Measurements from ENCODE around the gene NETO2.
"Not testable (repeated sequence)": the region's sequence is repeated elsewhere in the genome, so short reads cannot be mapped to it uniquely, and the experiment has no call there.

The NETO2 gene

DNA sequence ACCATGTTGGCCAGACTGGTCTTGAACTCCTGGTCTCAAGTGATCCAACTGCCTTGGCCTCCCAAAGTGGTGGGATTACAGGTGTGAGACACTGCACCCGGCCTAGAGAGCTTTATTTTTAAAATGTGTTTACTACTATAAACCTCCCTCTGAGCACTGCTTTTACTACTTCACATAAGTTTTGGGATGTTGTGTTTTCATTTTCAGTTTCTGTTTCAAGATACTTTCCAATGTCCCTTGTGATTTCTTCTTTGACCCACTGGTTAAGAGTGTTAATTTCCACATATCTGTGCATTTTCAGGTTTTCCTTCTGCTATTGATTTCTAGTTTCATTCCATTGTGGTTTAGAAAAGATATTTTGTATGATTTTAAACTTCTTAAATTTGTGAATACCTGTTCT, 74.4 kb downstream of the NETO2 start:
- Histone ChIP-seq H3K4me3 (no peak overlapping the region), H3K27ac (no peak overlapping the region)

DNA sequence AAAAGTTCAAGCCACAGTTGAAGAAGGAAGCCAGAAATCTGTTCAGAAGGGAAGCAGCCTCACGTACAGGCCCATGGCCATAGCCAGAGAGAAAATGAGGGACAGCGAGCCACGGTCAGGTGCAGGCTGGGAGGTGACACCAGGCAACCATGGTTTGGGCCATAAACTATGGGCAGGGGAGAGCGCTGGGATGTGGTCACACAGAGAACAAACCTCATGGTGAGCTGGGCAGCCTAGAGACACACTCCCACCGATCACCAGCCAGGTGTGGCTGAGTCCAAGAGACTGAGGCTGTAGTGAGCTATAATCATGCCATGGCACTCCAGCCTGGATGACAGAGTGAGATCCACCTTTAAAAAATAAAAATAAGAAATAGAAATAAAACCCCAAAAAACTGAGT, 76.5 kb downstream of the NETO2 start:
- Histone ChIP-seq H3K4me3 (no peak overlapping the region), H3K27ac (no peak overlapping the region)

DNA sequence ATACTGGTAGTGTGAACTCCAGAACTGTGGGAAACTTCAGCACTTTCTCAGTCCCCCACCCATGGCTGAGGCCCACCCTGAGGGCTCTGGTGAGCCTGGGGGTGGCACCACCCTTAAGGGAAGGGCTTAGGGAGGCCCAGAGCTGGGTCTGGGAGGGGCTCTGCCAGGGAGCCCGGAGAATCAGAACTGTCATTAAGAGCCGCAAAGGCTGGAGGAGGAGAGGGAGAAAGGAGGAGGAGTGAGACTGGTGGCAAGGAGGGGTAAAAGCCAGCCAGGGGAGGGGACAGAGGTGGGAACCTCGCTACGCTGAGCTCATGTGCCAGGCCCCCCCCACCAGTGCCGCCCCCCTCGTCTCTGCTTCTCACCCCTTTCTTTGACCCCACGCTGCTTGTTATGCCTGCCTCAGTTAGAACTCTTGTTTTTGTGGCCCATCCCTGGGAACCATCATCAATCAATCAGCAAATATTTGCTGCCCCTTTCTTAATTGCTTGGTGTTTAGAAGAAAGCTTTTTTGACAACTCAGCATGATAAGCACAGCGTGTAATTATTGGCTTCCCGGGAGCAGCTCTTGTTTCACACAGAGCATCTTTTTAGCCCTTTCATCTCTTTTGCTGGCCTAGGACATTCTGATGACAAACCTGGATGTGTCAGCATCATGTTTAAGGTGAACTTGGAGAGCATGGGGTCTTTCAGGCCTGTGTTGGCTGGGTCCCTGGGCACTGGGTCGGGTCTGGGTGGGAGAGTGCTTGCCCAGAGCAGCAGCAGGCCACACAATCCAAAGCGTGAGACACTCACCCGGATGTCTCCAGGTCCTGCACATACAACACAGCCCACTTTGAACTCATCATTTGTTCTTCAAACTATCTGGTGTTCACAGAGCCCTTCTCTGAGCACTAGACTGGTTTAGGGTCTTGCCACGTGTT, 77.7 kb downstream of the NETO2 start:
- H3K4me3 ChIP-seq = no peak overlapping the region
- H3K27ac ChIP-seq = no peak overlapping the region

DNA sequence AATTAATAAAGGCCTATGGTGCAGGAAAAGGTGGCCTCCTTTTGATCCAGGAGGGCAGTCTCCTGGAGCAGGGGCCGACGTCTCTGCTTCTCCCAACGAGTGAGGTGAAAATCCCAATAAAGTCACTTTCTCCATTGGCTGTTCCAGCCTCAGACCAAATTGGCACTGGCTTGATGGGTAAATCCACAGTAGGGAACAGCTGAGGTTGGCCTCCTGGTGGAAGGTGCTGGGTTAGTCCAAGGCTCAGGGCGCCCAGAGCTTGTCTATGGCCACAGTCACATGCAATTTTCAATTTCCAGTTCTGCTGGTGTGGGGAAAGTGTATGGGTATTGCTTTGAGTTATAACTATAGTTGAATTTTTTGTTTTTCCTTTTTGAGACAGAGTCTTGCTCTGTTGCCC, 79.0 kb downstream of the NETO2 start:
- Histone ChIP-seq H3K4me3 (no peak overlapping the region), H3K27ac (no peak overlapping the region)

DNA sequence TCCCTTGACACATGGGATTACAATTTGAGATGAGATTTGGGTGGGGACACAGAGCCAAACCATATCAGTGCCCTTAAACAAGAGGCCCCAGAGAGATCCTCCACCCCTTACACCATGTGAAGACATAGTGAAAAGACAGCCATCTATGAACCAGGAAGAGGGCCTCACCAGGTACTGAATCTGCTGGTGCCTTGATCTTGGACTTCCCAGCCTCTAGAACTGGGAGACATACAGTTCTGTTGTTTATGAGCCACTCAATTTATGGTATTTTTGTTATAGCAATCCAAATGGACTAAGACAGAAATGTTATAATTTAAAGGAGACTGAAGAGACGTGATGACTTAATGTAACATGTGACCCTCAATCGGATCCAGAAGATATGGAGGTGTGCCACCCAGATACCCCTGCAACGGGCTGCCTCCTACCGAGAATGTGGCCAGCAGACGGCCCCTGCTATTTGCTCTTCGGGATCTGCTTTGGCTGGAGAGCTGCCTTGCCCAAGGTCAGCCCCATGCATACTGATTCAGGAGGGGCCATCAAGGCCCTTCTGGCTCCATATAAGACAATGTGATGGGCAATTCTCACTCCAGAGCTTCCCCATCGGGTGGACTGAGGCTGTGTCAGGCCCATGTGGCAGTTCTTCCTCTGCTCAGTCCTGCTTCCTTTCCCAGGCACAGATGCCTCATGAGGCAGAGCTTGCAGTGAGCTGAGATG, 80.6 kb downstream of the NETO2 start:
- H3K27ac ChIP-seq = no peak overlapping the region
- H3K4me3 ChIP-seq = no peak overlapping the region

DNA sequence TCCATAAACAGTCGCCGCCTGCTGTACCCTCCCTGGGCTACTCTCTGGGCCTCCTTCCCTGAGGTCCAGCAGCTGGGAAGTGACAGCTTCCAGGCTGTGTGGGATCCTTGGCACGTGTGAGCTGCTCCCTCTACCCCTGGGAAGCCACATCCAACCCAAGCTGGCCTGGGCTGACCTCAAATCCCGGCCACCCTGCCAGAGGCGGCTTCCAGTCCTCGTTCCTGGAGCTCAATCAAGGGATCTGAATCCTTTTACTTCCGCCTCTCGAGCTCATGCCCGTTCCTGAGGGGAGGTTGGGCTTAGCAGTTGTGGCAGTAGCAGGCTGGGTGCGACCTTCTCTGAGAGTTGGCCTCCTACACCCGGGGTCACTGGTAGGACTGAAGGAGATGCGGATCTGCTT, 82.5 kb downstream of the NETO2 start:
- Histone ChIP-seq H3K4me3 (no peak overlapping the region), H3K27ac (no peak overlapping the region)

DNA sequence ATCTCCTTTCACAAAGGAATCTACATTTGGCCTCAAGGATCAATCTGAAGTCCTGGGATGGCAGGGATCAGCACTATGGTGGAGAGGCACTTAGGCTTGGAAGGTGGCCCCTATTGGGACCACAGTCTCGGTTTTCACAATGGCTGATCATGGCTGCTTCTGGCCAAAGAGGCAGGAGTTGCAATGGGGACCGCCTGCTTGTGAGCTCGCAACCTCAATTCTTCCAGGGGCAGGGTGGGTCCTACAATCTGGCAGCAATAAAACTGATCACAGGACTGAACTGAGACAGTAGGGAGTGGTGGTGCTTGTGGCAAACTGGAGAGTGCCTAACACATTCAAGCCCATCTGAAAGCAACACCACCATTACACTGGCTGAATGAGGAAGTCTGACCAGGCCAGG, 83.1 kb downstream of the NETO2 start:
- no peak overlapping the region for H3K27ac ChIP-seq
- no peak overlapping the region for H3K4me3 ChIP-seq

DNA sequence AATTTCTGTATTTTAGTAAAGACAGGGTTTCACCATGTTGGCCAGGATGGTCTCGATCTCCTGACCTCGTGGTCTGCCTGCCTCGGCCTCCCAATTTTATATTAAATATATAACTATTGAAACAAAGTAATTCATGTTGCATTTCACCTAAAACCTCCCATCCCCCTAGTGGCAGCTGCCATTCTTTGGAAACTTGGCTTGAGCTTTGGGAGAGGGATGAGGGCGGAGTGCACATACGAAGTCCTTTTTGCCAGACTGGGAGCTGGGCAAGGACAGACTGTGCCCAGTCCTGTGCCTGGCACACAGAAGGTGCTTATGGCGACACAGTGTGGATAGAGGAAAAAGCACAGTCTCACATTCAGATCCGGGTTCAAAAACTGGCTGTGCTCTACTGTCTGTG, 83.8 kb downstream of the NETO2 start:
- Histone ChIP-seq H3K27ac (no peak overlapping the region), H3K4me3 (no peak overlapping the region)

DNA sequence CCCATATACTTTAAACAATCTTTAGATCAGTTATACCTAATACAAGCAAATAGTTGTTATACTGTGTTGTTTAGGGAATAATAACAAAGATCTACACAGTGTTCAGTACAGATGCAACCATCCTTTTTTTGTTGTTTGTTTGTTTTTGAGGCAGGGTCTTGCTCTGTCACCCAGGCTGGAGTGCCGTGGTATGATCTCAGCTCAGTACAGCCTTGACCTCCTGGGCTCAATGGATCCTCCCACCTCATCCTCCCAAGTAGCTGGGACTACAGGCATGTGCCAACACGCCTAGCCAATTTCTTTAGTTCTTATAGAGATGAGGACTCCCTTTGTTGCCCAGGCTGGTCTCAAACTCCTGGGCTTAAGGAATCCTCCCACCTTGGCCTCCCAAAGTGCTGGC, 84.6 kb downstream of the NETO2 start:
- H3K4me3 ChIP-seq, H3K27ac ChIP-seq: not testable (repeated sequence)

DNA sequence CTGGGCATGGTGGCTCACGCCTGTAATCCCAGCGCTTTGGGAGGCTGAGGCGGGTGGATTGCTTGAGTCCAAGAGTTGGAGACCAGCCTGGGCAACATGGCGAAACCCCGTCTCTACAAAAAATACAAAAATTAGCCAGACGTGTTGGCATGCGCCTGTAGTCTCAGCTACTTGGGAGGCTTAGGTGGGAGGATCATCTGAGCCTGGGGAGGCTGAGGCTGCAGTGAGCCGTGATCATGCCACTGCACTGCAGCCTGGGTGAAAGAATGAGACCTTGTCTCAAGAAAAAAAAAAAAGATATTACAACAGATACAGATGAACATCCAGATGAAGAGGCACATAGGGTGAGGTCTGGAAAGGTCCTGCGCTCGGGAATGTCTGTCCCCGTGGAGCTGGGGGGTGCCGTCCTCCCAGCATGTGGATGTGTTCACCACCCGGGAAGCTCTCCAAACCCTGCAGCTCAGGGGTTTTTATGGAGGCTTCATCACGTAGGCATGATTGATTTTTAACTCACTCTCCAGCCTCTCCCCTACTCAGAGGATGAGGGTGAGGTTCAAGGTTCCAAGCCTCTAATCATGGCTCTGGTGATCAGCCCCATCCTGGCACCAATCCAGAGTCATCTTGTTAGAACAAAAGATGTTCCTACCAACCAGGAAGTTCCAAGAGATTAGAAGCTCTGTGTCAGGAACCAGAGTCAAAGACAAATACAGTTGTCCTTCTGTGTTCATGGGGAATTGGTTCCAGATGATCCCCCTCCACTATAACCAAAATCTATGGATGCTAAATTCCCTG, 85.3 kb downstream of the NETO2 start:
- Histone ChIP-seq H3K27ac (no peak overlapping the region), H3K4me3 (no peak overlapping the region)

DNA sequence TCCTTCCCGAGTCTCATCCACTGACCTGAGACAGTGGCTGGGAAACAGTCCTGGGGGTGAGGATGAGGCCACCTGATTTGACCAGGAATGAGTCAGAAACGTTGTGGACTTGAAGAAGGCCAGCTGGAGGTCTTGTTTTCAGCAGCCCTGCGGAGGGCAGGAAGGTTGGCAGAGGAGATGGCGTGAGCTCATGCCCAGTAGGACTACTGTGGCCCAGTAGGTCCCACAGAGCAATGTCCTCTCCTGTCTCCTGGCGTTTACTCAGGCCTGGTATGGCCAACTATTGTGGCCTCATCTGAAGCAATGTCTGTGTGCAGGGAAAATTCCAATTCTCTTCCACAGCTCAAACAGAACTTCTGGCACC, 86.1 kb downstream of the NETO2 start:
- Histone ChIP-seq H3K4me3 (no peak overlapping the region), H3K27ac (no peak overlapping the region)

DNA sequence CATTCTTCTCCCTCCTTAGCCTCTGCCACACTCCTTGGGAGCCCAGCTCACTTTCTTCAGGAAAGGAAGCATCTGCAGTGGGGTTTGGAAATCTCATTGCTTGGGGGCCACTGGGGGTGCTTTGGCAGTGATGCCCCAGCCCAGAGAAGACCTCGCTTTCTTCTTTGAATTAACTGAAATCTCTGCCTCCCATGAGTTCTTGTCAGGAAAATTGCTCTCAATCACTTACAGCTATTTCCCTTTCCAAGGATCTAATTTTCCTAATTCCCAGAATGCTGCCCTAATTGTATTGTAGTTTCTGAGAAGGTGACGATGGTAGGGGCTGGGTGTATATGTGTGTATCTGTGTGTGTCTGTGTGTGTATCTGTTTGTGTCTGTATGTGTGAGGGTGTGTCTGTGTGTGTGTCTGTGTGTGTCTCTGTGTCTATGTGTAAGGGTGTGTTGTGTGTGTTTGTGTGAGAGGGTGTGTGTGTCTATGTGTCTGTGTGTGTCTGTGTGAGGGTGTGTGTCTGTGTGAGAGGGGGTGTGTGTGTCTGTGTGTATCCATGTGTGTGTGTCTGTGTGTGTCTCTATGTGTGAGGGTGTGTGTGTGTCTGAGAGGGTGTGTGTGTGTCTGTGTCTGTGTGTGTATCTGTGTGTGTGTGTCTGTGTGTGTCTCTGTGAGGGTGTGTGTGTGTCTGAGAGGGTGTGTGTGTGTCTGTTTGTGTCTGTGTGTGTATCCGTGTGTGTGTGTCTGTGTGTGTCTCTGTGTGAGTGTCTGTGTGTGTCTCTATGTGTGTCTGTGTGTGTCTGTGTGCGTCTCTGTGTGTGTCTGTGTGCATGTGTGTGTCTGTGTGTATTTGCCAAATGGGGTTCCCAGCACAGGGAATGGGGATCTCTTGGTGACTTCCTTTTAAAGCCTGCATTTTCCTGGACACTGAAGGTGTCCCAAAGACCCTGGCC, 86.8 kb downstream of the NETO2 start:
- Histone ChIP-seq H3K4me3 (no peak overlapping the region), H3K27ac (no peak overlapping the region)

DNA sequence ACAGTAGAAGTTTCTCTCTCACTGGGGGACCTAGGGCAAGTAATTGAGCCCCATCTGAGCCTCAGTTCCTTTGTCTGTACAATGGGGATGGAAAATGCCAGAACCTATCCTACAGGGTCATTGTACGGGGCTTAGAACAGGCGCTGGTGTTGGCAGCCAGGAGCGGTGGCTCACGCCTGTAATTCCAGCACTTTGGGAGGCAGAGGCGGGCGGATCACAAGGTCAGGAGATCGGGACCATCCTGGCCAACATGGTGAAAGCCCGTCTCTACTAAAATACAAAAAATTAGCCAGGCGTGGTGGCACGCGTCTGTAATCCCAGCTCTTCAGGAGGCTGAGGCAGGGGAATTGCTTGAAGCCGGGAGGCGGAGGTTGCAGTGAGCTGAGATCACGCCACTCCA, 87.7 kb downstream of the NETO2 start:
- H3K27ac ChIP-seq, H3K4me3 ChIP-seq: not testable (repeated sequence)

DNA sequence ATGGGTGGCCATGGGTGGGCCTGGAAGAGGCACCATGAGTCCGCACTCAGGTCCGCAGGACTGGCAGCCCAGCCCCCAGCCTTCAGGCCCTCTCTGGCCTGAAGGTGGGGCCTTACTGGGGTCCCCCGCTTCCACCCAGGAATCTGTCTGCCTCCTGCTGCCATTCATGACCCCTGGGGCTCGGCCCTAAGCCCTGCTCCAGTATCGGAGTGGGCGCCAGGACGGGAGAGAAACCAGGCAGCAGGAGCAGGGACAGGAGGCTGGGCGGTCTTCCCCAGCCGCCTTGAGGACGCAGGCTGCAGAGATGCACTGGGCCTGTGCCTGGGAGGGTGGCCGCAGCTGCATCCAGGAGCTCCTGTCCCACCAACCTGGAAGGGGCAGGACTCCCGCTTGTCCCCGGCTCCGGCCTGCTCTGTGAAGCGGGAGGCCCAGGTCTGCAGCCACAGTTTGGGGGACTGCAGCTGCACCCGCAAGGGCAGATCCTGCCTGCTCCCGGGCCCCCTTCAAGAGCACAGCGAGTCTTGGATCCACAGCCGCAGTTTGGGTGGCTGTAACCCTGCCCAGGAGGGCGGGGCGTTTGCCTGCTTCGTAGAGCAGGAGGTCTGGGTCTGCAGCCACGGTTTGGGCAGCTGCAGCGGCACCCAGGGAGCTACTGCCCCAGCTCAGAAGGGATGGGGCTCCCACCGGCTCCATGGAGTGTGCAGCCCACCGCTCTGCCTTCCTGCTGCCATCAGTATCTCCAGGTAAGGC, 88.4 kb downstream of the NETO2 start:
- Histone ChIP-seq H3K4me3 (no peak overlapping the region), H3K27ac (no peak overlapping the region)

DNA sequence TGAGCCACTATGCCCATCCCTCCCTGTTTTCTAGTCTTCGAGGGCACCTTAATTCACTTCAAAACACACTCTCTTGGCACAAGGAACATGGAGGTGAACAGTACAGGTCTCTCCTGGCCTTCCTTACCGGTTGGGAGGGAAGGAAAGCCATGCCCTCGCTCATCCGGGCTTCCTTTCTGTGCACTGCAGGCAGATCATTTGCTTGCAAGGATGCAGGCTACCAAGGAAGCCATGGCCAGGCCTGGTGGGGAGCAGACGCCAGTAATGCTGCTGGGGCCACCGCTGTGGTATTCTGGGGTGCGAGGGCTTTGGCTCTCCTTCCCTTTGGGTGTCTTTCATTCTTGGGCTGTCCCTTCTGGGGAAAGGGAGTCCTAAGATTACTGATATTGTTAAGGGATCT, 89.4 kb downstream of the NETO2 start:
- no peak overlapping the region for H3K27ac ChIP-seq
- H3K4me3 ChIP-seq = no peak overlapping the region

DNA sequence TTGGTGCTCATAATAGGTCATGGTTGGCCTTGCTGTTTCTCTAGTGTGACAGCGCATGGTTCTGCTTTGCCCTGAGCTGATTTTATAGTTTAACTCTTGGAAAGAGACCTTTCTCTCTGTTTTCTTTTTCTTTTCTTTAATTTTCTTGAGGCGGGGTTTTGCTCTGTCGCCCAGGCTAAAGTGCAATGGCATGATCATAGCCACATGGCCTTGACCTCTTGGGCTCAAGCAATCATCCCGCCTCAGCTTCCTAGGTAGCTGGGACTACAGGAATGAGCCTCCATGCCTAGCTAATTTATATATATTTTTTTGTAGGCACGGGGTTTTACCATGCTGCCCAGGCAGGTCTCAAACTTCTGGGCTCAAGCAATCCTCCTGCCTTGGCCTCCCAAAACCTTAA, 89.8 kb downstream of the NETO2 start:
- H3K4me3 ChIP-seq = no peak overlapping the region
- no peak overlapping the region for H3K27ac ChIP-seq

DNA sequence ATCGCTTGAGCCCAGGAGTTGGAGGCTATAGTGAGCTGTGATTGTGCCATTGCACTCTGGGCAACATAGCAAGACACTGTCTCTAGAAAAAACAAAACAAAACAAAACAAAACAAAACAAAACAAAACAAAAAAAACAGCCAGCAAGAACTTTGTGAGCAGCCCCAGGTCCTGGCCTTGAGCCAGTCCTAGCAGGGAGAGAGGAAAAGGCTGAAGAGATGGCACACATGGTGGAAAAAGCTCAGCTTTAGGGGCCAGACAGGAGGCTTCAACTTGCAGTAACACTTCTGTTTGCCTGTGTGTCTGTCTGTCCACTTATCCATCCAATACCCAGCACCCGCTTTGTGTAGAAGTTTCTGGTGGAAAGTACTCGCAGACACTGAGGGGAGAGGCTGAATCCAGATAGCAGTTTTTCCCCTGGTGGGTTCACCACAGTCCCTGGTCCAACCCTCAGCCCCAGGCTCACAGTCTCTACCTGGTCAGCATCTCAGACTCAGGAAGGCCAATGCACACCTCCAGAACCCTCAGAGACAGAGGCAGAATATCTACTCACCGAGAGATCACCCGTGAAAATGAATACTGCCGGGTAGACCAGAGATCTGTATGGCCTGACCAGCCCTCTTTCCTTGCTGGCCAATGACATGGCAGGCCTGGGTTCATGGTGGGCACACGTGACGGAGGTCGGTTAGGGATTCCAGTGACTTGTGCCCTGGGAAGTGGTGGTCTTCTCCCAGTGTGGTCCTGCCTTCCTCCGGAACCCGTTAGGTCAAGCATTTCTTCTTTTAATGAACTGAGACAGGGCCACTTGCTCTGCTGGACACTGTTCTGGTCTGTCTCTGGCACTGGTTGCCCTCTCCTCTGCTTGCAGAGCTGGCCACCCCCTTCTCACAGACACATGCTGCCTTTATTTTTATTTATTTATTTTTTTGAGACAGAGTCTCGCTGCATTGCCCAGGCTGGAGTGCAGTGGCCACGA, 90.8 kb downstream of the NETO2 start:
- Histone ChIP-seq H3K27ac (no peak overlapping the region), H3K4me3 (no peak overlapping the region)

DNA sequence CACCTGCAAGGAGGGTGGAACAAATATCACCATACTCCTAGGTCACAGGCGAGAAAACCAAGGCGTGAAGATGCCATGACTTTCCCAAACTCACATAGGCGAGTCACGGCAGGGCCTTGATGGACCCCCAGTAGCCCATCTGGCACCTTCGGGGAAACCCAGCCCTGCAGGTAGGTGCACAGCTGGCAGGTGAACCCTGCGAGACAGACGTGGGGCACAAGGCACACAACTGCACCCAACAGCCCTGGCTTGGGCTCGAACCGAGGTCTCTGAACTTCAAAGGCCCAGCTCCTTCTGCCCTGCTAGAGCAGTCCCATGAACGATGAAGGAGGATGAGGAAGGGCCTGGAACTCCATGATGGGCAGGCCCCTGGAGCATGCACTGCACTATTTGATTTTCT, 92.7 kb downstream of the NETO2 start:
- H3K27ac ChIP-seq = no peak overlapping the region
- no peak overlapping the region for H3K4me3 ChIP-seq
